Ramos (cell line): ENCODE results near the gene DYDC1.

ENCODE experiments used
- in situ Hi-C: fragments of 300-500 bp; cut with MboI; formaldehyde crosslinking; loops from one replicate; pipeline ENCODE4 v1.14.3; 2022; ENCODE audit warnings: low sequenced_read_pairs; ENCODE audit not compliant: unreplicated experiment

The DYDC1 gene

DNA sequence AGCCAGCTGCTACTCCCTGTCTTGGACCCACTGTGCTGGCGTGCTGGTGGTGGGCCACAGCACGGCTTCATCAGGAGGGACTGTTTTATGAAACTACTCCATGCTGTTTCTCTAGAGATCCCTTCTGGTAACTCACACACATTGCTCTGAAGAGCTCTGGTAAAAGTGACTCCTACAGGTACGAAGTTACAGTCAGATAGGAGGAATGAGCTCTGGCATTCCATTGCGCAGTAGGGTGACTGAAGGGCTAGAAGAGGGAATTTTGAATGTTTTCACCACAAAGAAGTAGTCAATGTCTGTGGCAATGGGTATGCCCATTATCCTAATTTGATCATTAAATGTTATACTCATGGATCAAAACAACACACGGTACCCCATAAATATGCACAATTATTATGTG is 67.7 kb downstream of the DYDC1 start:
- in situ Hi-C loops, result no loop called here
